Measurements from ENCODE around the gene RNF208.

RNF208 gene

DNA sequence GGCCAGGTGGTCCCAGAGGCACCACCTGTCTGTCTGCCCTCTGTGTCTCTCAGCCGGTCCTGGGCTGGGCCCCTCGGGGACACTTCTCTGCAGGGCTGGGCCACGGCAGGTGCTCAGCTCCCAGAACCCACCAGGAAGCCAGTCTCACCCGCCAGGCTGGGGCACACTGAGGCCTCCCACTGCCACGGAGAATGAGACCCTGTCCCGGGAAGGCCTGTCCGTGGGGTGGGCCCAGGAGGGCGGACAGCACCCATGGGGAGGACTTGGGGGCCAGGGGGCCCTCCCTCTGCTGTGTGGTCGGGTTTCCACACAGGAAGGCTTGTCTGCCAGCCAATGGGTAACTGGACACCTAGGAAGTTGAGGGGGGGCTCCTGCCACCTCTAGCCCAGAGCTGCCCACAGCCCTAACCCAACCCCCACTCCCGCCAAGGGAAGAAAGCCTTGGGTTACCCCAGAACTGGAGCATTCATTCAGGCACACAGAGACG is 14.9 kb upstream of the RNF208 start:
- no peak for TF ChIP-seq POLR2A (IDR thresholded peaks at IDR 0.05; ENCODE audit: low read length)
- TF ChIP-seq GATA1 (IDR thresholded peaks at IDR 0.05; ENCODE audit: low read depth, low read length): no peak
- DNase-seq: no peak

DNA sequence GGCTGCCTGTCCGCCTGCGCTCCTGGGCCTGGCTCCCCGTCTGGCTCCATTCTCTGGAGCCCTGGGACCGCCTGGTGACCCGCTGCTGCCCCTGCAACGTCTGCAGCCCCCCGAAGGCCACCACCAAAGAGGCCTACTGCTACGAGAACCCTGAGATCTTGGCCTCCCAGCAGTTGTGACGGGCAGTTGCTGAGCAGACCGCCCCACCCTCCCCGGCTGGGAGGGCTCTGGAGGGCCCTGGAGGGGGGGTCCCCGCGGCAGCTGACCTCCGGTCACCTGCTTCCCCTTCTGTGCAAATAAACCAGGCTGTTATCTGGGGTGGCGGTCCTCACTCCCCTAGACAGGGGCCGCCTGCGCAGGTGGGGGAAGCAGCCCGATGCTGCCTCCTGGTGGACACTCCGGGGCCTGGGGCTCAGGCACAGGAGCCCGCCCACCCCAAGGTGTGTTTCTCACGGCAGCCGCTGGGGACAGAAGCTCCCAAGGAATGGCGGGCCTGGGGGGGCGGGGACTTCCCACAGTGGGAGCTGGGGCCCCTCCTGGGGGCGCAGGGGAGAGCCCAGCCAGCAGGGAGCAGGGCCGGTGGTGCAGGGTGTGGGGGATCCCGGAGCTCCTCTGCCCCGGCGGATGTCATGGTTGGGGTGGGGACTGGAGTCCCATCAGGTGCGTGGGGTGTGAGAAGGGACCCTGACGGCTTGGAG is 14.3 kb upstream of the RNF208 start:
- TF ChIP-seq POLR2A (IDR thresholded peaks at IDR 0.05; ENCODE audit: low read length) (no peak), GATA1 (IDR thresholded peaks at IDR 0.05; ENCODE audit: low read depth, low read length) (no peak)
- peak; percentile 89 to 93 for DNase-seq

DNA sequence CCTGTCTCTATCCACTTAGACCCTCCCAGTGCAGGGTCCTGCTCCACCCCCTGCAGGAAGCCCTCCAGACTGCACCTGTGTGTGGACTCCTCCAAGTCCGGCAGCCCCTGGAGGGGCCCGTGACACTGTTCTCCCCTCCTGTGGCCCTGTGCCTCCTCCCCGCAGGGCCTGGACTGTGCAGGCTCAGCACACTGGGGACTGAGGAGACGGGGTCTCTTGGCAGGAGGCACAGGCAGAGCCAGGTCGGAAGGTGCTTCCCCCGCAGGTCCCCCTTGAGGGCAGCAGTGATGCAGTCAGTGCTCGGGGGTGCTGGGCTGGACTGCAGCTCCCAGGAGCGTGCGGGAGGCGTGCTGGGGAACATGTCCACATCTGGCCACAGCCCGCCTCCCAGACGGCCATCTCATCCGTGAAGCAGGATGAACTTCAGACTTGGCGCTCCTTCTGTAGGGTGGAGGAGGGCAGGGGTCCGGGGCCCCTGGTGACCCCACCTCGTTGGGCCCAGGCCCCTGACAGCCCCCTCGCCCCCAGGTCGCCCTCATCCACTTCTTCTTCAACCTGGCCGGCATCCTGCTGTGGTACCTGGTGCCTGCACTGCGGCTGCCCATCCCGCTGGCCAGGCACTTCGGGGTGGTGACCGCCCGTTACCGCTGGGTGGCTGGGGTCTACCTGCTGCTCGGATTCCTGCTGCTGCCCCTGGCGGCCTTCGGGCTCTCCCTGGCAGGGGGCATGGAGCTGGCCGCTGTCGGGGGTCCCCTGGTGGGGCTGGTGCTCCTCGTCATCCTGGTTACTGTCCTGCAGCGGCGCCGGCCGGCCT is 13.6 kb upstream of the RNF208 start:
- DNase-seq: no peak
- TF ChIP-seq GATA1 (IDR thresholded peaks at IDR 0.05; ENCODE audit: low read depth, low read length) (no peak), POLR2A (IDR thresholded peaks at IDR 0.05; ENCODE audit: low read length) (no peak)

DNA sequence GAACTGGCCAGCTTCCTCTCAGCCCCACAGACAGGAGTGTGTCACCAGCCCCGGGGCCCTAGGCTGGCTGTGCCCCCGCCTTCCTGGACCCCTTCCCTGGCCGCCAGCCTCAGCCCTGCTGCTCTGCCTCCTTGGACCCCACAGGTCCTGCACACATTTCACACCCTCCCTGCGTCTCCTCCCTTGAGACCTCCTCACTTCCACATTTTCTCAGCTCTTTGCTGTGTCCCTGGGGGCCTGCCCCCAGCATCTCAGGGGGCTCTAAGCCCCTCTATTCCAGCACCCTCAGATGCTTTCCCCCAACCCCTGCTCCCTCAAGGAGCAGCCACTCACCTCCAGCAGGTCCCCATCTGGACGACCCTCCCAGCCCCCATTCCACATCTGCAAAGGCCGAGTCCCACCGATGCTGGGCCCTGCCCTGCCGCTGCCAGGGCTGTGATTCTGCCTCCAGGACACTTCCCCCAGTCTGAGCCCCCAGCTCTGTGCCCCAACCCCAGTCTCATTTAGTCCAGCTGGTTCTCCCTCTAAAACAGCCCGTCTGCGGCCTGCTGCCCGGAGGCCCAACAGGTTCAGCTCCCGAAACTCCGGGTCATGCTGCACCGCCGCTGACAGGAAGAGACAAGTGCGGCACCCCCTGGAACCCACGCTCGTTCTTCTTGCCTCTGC is 12.9 kb upstream of the RNF208 start:
- TF ChIP-seq GATA1 (IDR thresholded peaks at IDR 0.05; ENCODE audit: low read depth, low read length) (no peak), POLR2A (IDR thresholded peaks at IDR 0.05; ENCODE audit: low read length) (no peak)
- DNase-seq: no peak

DNA sequence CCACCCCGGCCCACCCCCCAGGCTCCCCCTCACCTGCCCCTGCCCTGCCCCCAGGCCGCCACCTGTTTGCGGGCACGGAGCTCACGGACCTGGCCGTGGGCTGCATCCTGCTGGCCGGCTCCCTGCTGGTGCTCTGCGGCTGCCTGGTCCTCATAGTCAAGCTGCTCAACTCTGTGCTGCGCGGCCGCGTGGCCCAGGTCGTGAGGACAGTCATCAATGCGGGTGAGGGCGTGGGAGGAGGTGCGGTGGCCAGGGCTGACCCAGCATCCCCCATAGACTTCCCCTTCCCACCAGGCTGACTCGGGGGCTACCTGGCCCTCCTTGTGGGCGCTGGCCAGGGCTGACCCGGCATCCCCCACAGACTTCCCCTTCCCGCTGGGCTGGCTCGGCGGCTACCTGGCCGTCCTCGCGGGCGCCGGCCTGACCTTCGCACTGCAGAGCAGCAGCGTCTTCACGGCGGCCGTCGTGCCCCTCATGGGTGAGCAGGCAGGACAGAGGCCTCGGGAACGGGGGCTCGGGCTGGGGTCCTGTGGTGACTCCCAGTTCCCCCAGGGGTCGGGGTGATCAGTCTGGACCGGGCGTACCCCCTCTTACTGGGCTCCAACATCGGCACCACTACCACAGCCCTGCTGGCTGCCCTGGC is 12.1 kb upstream of the RNF208 start:
- TF ChIP-seq POLR2A (IDR thresholded peaks at IDR 0.05; ENCODE audit: low read length) (no peak), GATA1 (IDR thresholded peaks at IDR 0.05; ENCODE audit: low read depth, low read length) (no peak)
- DNase-seq: no peak

DNA sequence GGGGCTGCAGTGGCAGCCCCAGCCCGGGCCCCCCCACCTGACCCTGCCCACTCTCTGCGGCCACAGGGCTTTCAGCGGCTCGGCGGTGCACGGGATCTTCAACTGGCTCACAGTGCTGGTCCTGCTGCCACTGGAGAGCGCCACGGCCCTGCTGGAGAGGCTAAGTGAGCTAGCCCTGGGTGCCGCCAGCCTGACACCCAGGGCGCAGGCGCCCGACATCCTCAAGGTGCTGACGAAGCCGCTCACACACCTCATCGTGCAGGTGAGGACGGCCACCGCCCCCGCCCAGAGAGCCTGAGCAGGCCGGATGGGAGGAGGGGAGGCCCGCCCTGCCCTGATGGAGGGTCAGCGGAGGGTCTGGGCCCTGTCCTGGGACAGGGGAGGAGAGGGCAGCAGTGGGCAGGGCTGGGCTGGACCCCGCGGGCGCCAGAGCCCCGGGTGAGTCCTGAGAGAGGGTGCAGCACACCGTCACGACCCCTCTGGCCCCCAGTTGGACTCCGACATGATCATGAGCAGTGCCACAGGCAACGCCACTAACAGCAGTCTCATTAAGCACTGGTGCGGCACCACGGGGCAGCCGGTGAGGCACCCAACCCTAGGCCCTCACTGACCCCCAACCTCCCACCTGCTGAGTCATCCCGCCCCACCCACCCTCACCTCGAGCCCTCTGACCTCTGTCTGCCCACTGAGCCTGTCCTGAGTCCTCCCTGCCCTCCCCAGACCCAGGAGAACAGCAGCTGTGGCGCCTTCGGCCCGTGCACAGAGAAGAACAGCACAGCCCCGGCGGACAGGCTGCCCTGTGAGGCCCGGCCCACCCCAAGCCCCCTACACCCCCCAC is 11.3 kb upstream of the RNF208 start:
- TF ChIP-seq GATA1 (IDR thresholded peaks at IDR 0.05; ENCODE audit: low read depth, low read length): no peak
- TF ChIP-seq POLR2A (IDR thresholded peaks at IDR 0.05; ENCODE audit: low read length): no peak
- DNase-seq: no peak

DNA sequence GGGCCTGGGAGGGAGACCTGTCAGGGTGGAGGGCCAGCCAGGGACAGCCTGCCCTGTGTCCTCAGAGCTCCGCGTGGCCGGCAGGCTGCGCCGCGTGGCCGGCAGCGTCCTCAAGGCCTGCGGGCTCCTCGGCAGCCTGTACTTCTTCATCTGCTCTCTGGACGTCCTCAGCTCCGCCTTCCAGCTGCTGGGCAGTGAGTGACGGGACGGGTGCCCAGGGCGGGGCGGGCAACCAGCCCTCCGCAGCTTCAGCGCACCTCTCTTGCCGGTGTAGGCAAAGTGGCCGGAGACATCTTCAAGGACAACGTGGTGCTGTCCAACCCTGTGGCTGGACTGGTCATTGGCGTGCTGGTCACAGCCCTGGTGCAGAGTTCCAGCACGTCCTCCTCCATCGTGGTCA is 10.5 kb upstream of the RNF208 start:
- TF ChIP-seq GATA1 (IDR thresholded peaks at IDR 0.05; ENCODE audit: low read depth, low read length) (no peak), POLR2A (IDR thresholded peaks at IDR 0.05; ENCODE audit: low read length) (no peak)
- DNase-seq: no peak

DNA sequence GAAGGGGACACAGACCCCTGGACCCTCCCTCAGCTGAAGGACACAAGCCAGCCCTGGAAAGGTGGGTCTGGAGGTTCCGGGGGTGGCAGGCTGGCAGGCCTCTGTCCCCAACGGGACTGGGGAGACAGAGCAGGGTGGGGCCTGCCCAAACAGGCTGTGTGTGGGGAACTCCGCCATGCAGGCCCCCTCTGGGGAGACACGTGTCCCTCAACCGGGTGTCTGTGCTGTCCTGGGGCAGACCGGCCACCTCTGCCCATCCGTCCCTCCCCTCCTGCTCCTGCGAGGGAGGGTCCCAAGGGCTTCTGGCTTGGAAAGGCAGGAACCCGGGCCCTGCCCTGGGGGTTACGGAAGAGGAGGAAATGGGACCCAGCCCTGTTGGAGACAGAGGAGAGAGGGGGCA is 10.1 kb upstream of the RNF208 start:
- no peak for DNase-seq
- TF ChIP-seq GATA1 (IDR thresholded peaks at IDR 0.05; ENCODE audit: low read depth, low read length): no peak
- TF ChIP-seq POLR2A (IDR thresholded peaks at IDR 0.05; ENCODE audit: low read length): no peak

DNA sequence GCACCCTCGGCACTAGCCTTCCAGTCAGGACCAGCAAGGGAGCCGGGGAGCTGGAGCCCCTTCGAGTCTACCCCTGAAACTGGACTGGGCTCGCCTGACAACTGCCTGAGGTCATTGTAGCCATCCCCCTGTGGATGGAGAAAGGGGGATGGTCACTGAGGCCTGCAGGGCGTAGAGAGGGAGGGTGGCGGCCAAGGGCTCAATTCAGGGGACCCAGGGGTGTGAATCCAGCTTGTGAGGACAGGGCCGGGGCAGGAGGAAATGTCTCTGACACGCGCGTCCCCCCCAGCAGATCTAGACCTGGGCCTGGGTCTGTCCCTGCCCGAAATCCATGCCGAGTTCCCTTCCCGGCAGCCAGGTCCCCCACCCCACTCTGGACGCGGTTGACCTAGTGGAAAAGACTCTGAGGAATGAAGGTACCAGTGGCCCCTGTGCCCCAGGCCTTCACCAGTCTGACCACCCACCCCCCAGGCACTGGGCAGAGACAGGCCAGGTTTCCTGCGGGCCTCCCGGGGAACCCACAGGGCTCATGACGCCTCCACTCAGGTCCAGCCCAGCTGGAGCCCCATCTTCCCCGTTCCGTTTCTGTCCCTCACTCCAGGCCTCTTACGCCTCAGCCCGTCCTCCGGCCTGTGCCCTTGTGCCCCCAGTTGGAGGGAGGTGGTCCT is 9.5 kb upstream of the RNF208 start:
- DNase-seq: no peak
- TF ChIP-seq POLR2A (IDR thresholded peaks at IDR 0.05; ENCODE audit: low read length): no peak
- TF ChIP-seq GATA1 (IDR thresholded peaks at IDR 0.05; ENCODE audit: low read depth, low read length): no peak

DNA sequence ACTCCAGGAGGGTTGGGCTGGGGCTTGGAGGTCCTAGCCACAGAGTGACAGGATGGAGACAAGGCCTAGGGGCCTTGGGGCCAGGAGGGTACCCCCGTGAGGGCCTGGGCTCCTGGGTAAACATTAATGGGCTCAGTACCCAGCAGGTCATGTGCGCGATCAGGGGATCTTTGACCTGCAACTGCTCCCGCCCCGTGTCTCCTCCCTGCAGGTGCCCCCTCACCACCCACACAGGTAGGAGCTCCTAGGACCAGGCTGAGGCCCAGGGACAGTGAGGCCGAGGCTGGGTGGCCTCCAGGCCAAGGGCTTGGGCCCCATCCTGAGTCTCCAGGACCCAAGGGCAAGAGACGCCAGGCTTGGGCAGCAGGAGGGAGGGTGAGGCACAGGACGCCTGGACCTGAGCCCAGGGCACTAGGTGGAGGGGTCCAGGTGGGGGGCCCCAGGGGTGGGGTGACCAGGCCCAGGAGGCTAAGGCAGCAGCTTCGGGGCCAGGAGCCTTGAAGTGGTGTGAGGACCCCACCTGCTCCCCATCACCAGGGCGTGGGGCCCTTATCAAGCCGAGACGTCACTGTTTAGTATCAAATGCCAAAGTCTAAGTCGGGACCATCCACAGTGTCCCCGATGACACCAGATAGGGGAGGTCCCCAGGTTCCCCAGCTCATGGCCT is 8.8 kb upstream of the RNF208 start, which contains the start of gene SLC34A3:
Gene SLC34A3 (plus strand): TSS at position 197 of the 667 bp plus-strand sequence. CDS start 802 bp downstream, outside the sequence.
- no peak for DNase-seq
- no peak for TF ChIP-seq POLR2A (IDR thresholded peaks at IDR 0.05; ENCODE audit: low read length)
- no peak for TF ChIP-seq GATA1 (IDR thresholded peaks at IDR 0.05; ENCODE audit: low read depth, low read length)

DNA sequence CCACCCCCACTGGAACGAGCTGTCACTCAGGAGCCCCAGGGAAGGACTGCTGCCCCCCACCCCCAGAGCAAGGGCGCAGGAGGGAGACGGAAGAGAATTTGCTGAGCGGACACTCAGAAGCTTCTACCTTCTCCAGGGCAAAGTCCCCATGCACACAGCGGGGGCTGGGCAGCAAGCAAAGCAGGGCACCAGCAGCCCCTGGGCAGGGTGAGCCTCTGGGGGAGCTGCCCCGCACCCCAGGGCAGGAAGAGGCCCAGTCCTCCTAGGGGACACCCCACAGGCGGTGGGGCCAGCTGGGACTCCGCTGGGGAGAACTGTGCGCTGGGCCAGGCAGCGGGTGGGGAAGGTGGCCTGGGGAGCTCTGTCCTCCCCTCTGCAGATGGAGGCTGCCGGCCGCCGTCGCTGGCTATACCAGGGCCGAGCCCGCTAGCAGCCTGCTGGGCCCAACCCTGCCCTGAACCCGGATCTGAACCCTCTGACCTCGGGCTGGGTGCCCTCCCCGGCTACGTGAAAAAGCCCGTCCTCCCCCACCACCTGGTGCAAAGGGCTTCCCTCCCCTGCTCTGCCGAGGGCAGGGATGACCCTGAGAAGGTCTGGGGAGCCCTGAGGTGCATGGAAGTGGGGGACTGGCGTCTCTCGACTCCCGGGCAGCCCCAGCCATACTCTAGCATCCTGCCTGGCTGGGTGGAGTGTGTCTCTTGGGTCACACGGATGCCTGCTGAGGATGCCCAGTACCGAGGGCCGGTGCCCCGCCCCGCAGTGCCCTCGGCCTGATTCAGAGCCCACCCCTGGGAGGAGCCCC is 8.1 kb upstream of the RNF208 start:
- TF ChIP-seq GATA1 (IDR thresholded peaks at IDR 0.05; ENCODE audit: low read depth, low read length) (no peak), POLR2A (IDR thresholded peaks at IDR 0.05; ENCODE audit: low read length) (no peak)
- DNase-seq: no peak
